Measurements from ENCODE around the gene FAM120A. TPM values are rescaled to one million over a fixed set of nuclear protein-coding genes. Genes with fewer than 3 reads are reported as not detected.
A peak's percentile ranks its signal among the peaks of the same experiment; 100 is the strongest.

FAM120A gene
- polyA plus RNA-seq, 1 donor from 2014 or later, result 8.9 TPM

GRCh38 chr9:93480728-93481324 lies 29.3 kb downstream of the FAM120A start:
- Histone ChIP-seq H3K27me3 (ENCODE audit: insufficient read depth, low read depth, low read length) (no peaks in the 10 kb centered on the region), H3K9ac (ENCODE audit: low read length) (no peak overlapping the region), H3K9me3 (ENCODE audit: low read length) (no peaks in the 10 kb centered on the region), H3K36me3 (ENCODE audit: insufficient read depth, low read length) (no peaks in the 10 kb centered on the region), H3F3A (ENCODE audit: insufficient read depth, low read length, poor library complexity, severe bottlenecking) (no peaks in the 10 kb centered on the region), H3K4me2 (ENCODE audit: low read length) (no peak overlapping the region), H4K20me1 (ENCODE audit: insufficient read depth) (no peaks in the 10 kb centered on the region), H2AFZ (ENCODE audit: low read depth, low read length) (no peak overlapping the region), H3K27ac (ENCODE audit: low read length) (no peak overlapping the region), H3K9me2 (ENCODE audit: insufficient read depth, low read length) (no peaks in the 10 kb centered on the region), H3K4me3 (ENCODE audit: low read length) (no peak overlapping the region), H3K79me2 (replicated peaks; ENCODE audit: insufficient read depth, low read length) (no peaks in the 10 kb centered on the region)
- TF ChIP-seq EZH2 (IDR thresholded peaks at IDR 0.05; ENCODE audit: borderline replicate concordance, insufficient read depth, low read length, poor library complexity, severe bottlenecking), result no peak
- no peak for TF ChIP-seq REST (IDR thresholded peaks at IDR 0.05; ENCODE audit: borderline replicate concordance)
- no peak for TF ChIP-seq SMC3 (conservative IDR thresholded peaks at IDR 0.05; ENCODE audit: poor library complexity)
- TF ChIP-seq EP300 (conservative IDR thresholded peaks at IDR 0.05; ENCODE audit: poor library complexity, severe bottlenecking), result no peak
- TF ChIP-seq TAF1 (IDR thresholded peaks at IDR 0.05; ENCODE audit: low read depth), result no peak

- H3K79me2 ChIP-seq (replicated peaks; ENCODE audit: insufficient read depth, low read length), result no peaks in the 10 kb centered on the region
- H3K36me3 ChIP-seq (ENCODE audit: insufficient read depth, low read length), result no peaks in the 10 kb centered on the region
- no peaks in the 10 kb centered on the region for H3F3A ChIP-seq (ENCODE audit: insufficient read depth, low read length, poor library complexity, severe bottlenecking)
- H2AFZ ChIP-seq (ENCODE audit: low read depth, low read length), result no peak overlapping the region
- H3K9me3 ChIP-seq (ENCODE audit: low read length), result no peaks in the 10 kb centered on the region
- TF ChIP-seq EP300 (conservative IDR thresholded peaks at IDR 0.05; ENCODE audit: poor library complexity, severe bottlenecking), result peak; percentile 50
- TF ChIP-seq SMC3 (conservative IDR thresholded peaks at IDR 0.05; ENCODE audit: poor library complexity), result no peak
- H4K20me1 ChIP-seq (ENCODE audit: insufficient read depth), result no peaks in the 10 kb centered on the region
- H3K9ac ChIP-seq (ENCODE audit: low read length), result no peak overlapping the region
- peak overlapping the region; percentile 51 for H3K27ac ChIP-seq (ENCODE audit: low read length)
- H3K9me2 ChIP-seq (ENCODE audit: insufficient read depth, low read length), result no peaks in the 10 kb centered on the region
- no peaks in the 10 kb centered on the region for H3K27me3 ChIP-seq (ENCODE audit: insufficient read depth, low read depth, low read length)
- no peak overlapping the region for H3K4me3 ChIP-seq (ENCODE audit: low read length)
- no peak overlapping the region for H3K4me2 ChIP-seq (ENCODE audit: low read length)
Measured at GRCh38 chr9:93483497-93483896, 32.0 kb downstream of the FAM120A start.

- no peaks in the 10 kb centered on the region for H3K79me2 ChIP-seq (replicated peaks; ENCODE audit: insufficient read depth, low read length)
- no peaks in the 10 kb centered on the region for H3K27me3 ChIP-seq (ENCODE audit: insufficient read depth, low read depth, low read length)
- H3K4me3 ChIP-seq (ENCODE audit: low read length), result no peak overlapping the region
- H3K9me2 ChIP-seq (ENCODE audit: insufficient read depth, low read length), result no peaks in the 10 kb centered on the region
- no peaks in the 10 kb centered on the region for H3F3A ChIP-seq (ENCODE audit: insufficient read depth, low read length, poor library complexity, severe bottlenecking)
- H3K9me3 ChIP-seq (ENCODE audit: low read length), result no peaks in the 10 kb centered on the region
- H2AFZ ChIP-seq (ENCODE audit: low read depth, low read length), result no peak overlapping the region
- peaks cover 9% of the 10 kb centered on the region for H3K36me3 ChIP-seq (ENCODE audit: insufficient read depth, low read length)
- TF ChIP-seq MXI1 (conservative IDR thresholded peaks at IDR 0.05; ENCODE audit: poor library complexity, severe bottlenecking) (no peak), SMC3 (conservative IDR thresholded peaks at IDR 0.05; ENCODE audit: poor library complexity) (no peak), CTCF (IDR thresholded peaks at IDR 0.05; ENCODE audit: poor library complexity, severe bottlenecking) (no peak), EZH2 (IDR thresholded peaks at IDR 0.05; ENCODE audit: borderline replicate concordance, insufficient read depth, low read length, poor library complexity, severe bottlenecking) (no peak)
- no peaks in the 10 kb centered on the region for H4K20me1 ChIP-seq (ENCODE audit: insufficient read depth)
- no peak overlapping the region for H3K4me2 ChIP-seq (ENCODE audit: low read length)
- no peak overlapping the region for H3K9ac ChIP-seq (ENCODE audit: low read length)
- H3K27ac ChIP-seq (ENCODE audit: low read length), result no peak overlapping the region
Measured at GRCh38 chr9:93486268-93486667, 34.8 kb downstream of the FAM120A start.

All from neural cell (in vitro differentiated cells).